Body of pancreas (tissue), 4 donors: ENCODE data around the gene CLDN8. TPM values are rescaled to one million over a fixed set of nuclear protein-coding genes. Genes with fewer than 3 reads are reported as not detected.

ENCODE experiments used
- ATAC-seq: fragments of 150-250 bp; one replicate; pipeline ENCODE4 v1.9.1; 2016
- DNase-seq, 4 donors: peaks; one replicate each; pipeline ENCODE4 v3.0.0-alpha.2; 2019
- H3K27ac ChIP-seq, 4 donors: fragments of 200-600 bp; sonication (generic); 1 replicate in 3 of 4; 2 replicates in 1 of 4; pipeline versions ENCODE4 v1.5.1 to v1.6.1; 2016 to 2019; ENCODE audit warnings: mild to moderate bottlenecking in 1 of 4, mixed read lengths in 1 of 4, moderate library complexity in 1 of 4
- H3K27me3 ChIP-seq, 2 donors: fragments of 200-600 bp; sonication (generic); one replicate each; pipeline ENCODE4 v1.6.0; 2016; ENCODE audit warnings: mild to moderate bottlenecking in 1 of 2
- H3K36me3 ChIP-seq, 2 donors: fragments of 200-600 bp; sonication (generic); replicated peaks in 1 of 2; 2 replicates each; pipeline ENCODE4 v1.5.1; 2016; ENCODE audit warnings: low read depth in 2 of 2; ENCODE audit not compliant: insufficient read depth in 1 of 2
- H3K4me1 ChIP-seq: fragments of 200-600 bp; sonication (generic); one replicate; pipeline ENCODE4 v1.6.0; 2016
- H3K4me3 ChIP-seq, 2 donors: fragments of 200-600 bp; sonication (generic); 1 replicate in 1 of 2; 2 replicates in 1 of 2; pipeline ENCODE4 v1.5.1; 2016 to 2019
- H3K9me3 ChIP-seq, 3 donors: fragments of 200-600 bp; sonication (generic); 1 replicate in 2 of 3; 2 replicates in 1 of 3; pipeline ENCODE4 v1.5.1; 2016
- CTCF ChIP-seq, 7 experiments: fragments of 450-650 bp in 4 of 7; fragments of 200-600 bp in 3 of 7; sonication (generic) in 3 of 7; IDR thresholded peaks; one replicate each; pipeline ENCODE4 v1.5.1; 2016 to 2019; ENCODE audit warnings: antibody characterized with exemption in 7 of 7
- POLR2A ChIP-seq, 3 donors: fragments of 450-650 bp; IDR thresholded peaks; one replicate each; pipeline ENCODE4 v1.6.1; 2016; ENCODE audit warnings: antibody characterized with exemption in 3 of 3, mild to moderate bottlenecking in 2 of 3
- WGBS, 2 donors: methylation state at CpG; one replicate each; pipeline ENCODE4 v1.1.5; 2017; 5-methylcytosine and 5-hydroxymethylcytosine counted together
- intact Hi-C: fragments of 100-400 bp; cut with DNase I; formaldehyde crosslinking; loops from one replicate; pipeline ENCODE4 v1.15.1; 2023
- total RNA-seq, 2 donors: library from RNA; depleted of rRNA; stranded (reverse); fragments of >200 nt; gene quantifications; one replicate each; pipeline ENCODE4 v1.1.0, GENCODE V29; 2016

Gene CLDN8
- total RNA-seq, 2 donors from 2014 or later, result 0.66 TPM; not detected in 1

GRCh38 chr21:30227633-30228404 is 11.9 kb upstream of the CLDN8 start:
- WGBS, 2 donors, result 24 to 34% methylated on average over 3 of the region's 3 CpGs
- no peaks in the 10 kb centered on the region for H3K36me3 ChIP-seq
- no peaks in the 10 kb centered on the region for H3K9me3 ChIP-seq
- peak in 3 of 4 donors; percentile 13 to 64 (median 26) for DNase-seq
- peaks cover 14% of the 10 kb centered on the region for H3K4me1 ChIP-seq
- no peak overlapping the region for H3K4me3 ChIP-seq
- peak; percentile 82 for ATAC-seq
- TF ChIP-seq POLR2A (IDR thresholded peaks at IDR 0.05), result no peak
- no peak for TF ChIP-seq CTCF (IDR thresholded peaks at IDR 0.05)
- H3K27me3 ChIP-seq, result no peaks in the 10 kb centered on the region
- peak overlapping the region in 2 of 4 donors; percentile 11 to 65 for H3K27ac ChIP-seq
- intact Hi-C loops, result no loop called here

- Histone ChIP-seq H3K4me1 (peaks cover 14% of the 10 kb centered on the region), H3K9me3 (no peaks in the 10 kb centered on the region), H3K27me3 (no peaks in the 10 kb centered on the region), H3K36me3 (no peaks in the 10 kb centered on the region), H3K4me3 (no peak overlapping the region), H3K27ac (peak overlapping the region in 1 of 4 donors; percentile 65)
- intact Hi-C loops, result no loop called here
- ATAC-seq (no peak), DNase-seq (no peak)
- WGBS, 2 donors, result 48 to 51% methylated on average over 1 of the region's 1 CpG
- TF ChIP-seq CTCF (IDR thresholded peaks at IDR 0.05) (no peak), POLR2A (IDR thresholded peaks at IDR 0.05) (no peak)
Measured at GRCh38 chr21:30227128-30227527, 11.2 kb upstream of the CLDN8 start.

- Histone ChIP-seq H3K9me3 (no peaks in the 10 kb centered on the region), H3K27me3 (no peaks in the 10 kb centered on the region), H3K4me3 (no peak overlapping the region), H3K27ac (no peak overlapping the region), H3K36me3 (no peaks in the 10 kb centered on the region), H3K4me1 (peaks cover 14% of the 10 kb centered on the region)
- intact Hi-C loops, result no loop called here
- peak in 1 of 4 donors; percentile 13 for DNase-seq
- no peak for ATAC-seq
- TF ChIP-seq CTCF (IDR thresholded peaks at IDR 0.05) (no peak), POLR2A (IDR thresholded peaks at IDR 0.05) (no peak)
- WGBS, 2 donors, result 45 to 46% methylated on average over 2 of the region's 2 CpGs
Measured at GRCh38 chr21:30223596-30223995, 7.7 kb upstream of the CLDN8 start.

- DNase-seq, result no peak
- TF ChIP-seq CTCF (IDR thresholded peaks at IDR 0.05), result no peak
- TF ChIP-seq POLR2A (IDR thresholded peaks at IDR 0.05), result no peak
- no peak for ATAC-seq
- H3K27me3 ChIP-seq, result no peaks in the 10 kb centered on the region
- intact Hi-C loops, result no loop called here
- no peaks in the 10 kb centered on the region for H3K9me3 ChIP-seq
- H3K36me3 ChIP-seq, result no peaks in the 10 kb centered on the region
- H3K4me3 ChIP-seq, result no peak overlapping the region
- H3K4me1 ChIP-seq, result peaks cover 12% of the 10 kb centered on the region
- H3K27ac ChIP-seq, result no peak overlapping the region
Measured at GRCh38 chr21:30222724-30223123, 6.8 kb upstream of the CLDN8 start.

GRCh38 chr21:30211071-30211470 is 4.8 kb downstream of the CLDN8 start:
- no peaks in the 10 kb centered on the region for H3K9me3 ChIP-seq
- H3K4me1 ChIP-seq, result peaks cover 6% of the 10 kb centered on the region
- no peaks in the 10 kb centered on the region for H3K36me3 ChIP-seq
- no peak for TF ChIP-seq CTCF (IDR thresholded peaks at IDR 0.05)
- TF ChIP-seq POLR2A (IDR thresholded peaks at IDR 0.05), result no peak
- no peak overlapping the region for H3K27ac ChIP-seq
- intact Hi-C loops, result no loop called here
- DNase-seq (no peak), ATAC-seq (no peak)
- no peak overlapping the region for H3K4me3 ChIP-seq
- 36 to 38% methylated on average over 1 of the region's 1 CpG for WGBS, 2 donors
- H3K27me3 ChIP-seq, result no peaks in the 10 kb centered on the region
